HG02623 (cell line): Measurements from ENCODE around the gene SHFL.

Experiments used
- ATAC-seq: cut with Tn5 transposase; IDR thresholded peaks from one replicate; pipeline ENCODE4 v1.9.1; 2021; ENCODE audit warnings: moderate library complexity; ENCODE audit not compliant: unreplicated experiment

SHFL gene

GRCh38 chr19:10085641-10086590, at the start of gene SHFL:
Gene SHFL, plus strand, starts transcription at chr19:10086317. Its CDS starts 111 bp downstream, at chr19:10086428.
- ATAC-seq: peak; percentile 76

GRCh38 chr19:10036601-10037071, 49.5 kb upstream of the SHFL start:
- no peak for ATAC-seq

GRCh38 chr19:10037367-10037766, 48.8 kb upstream of the SHFL start:
- no peak for ATAC-seq

GRCh38 chr19:10037809-10038208, 48.3 kb upstream of the SHFL start:
- no peak for ATAC-seq

- no peak for ATAC-seq
These were observed 42.7 kb upstream of the SHFL start for GRCh38 chr19:10043286-10043927.

- ATAC-seq: no peak
These were observed 41.7 kb upstream of the SHFL start for GRCh38 chr19:10044390-10044789.

- ATAC-seq: no peak
These were observed 40.7 kb upstream of the SHFL start for GRCh38 chr19:10045371-10045770.

GRCh38 chr19:10049626-10050025, 36.5 kb upstream of the SHFL start:
- no peak for ATAC-seq

GRCh38 chr19:10052602-10053360, 33.3 kb upstream of the SHFL start:
- ATAC-seq: no peak

- no peak for ATAC-seq
These were observed 24.3 kb upstream of the SHFL start for GRCh38 chr19:10061717-10062310.

GRCh38 chr19:10068205-10068604, 17.9 kb upstream of the SHFL start:
- no peak for ATAC-seq

GRCh38 chr19:10069046-10069445, 17.1 kb upstream of the SHFL start:
- no peak for ATAC-seq

GRCh38 chr19:10070730-10071446, 15.2 kb upstream of the SHFL start:
- no peak for ATAC-seq

GRCh38 chr19:10074153-10074552, 12.0 kb upstream of the SHFL start:
- no peak for ATAC-seq

GRCh38 chr19:10076535-10076934, 9.6 kb upstream of the SHFL start:
- ATAC-seq: no peak

GRCh38 chr19:10078329-10078728, 7.8 kb upstream of the SHFL start:
- ATAC-seq: no peak

- ATAC-seq: no peak
These were observed 7.1 kb upstream of the SHFL start for GRCh38 chr19:10079031-10079453.

GRCh38 chr19:10083911-10084310, 2.2 kb upstream of the SHFL start:
- ATAC-seq: no peak

GRCh38 chr19:10084803-10085202, 1.3 kb upstream of the SHFL start:
- no peak for ATAC-seq

GRCh38 chr19:10086591-10087192, 575 bp downstream of the SHFL start:
- no peak for ATAC-seq
